IMR-90 (cell line): ENCODE measurements around the gene RHOF. TPM values are rescaled to one million over a fixed set of nuclear protein-coding genes. Genes with fewer than 3 reads are reported as not detected.

Experiments used
- ATAC-seq: fragments of 200-7000 bp; cut with Tn5 transposase; 2 replicates; pipeline ENCODE4 v1.9.1; 2020; ENCODE audit warnings: low read depth, mild to moderate bottlenecking, moderate library complexity
- BruUV-seq: library from RNA; stranded (reverse); fragments of 400-500 nt; replicated peaks from 2 replicates; lab custom pipeline; 2021; lab: Mats Ljungman, UMichigan
- CTCF ChIA-PET: fragments of 300-600 bp; formaldehyde crosslinking; extraction: SDS; loops from one replicate; lab custom pipeline; 2021; ENCODE audit warnings: antibody characterized with exemption; lab: Yijun Ruan, JAX
- POLR2A ChIA-PET: fragments of 300-600 bp; sonication (Branson Sonifier 250); formaldehyde crosslinking; loops from one replicate; lab custom pipeline; 2022; ENCODE audit warnings: antibody characterized with exemption; ENCODE audit not compliant: unreplicated experiment; lab: Charles Lee
- DNase-seq: peaks from one replicate; pipeline ENCODE4 v3.0.0; 2013
- H2AFZ ChIP-seq: replicated peaks from 2 replicates; pipeline ENCODE3; 2013; ENCODE audit warnings: low read length, mild to moderate bottlenecking; ENCODE audit not compliant: poor library complexity
- H2AK5ac ChIP-seq: 2 replicates; pipeline ENCODE4 v1.6.1; 2013; ENCODE audit warnings: low read depth, low read length, inconsistent platforms
- H2AK9ac ChIP-seq: replicated peaks from 2 replicates; pipeline ENCODE3; 2013; ENCODE audit warnings: mild to moderate bottlenecking, low read depth, low read length, moderate library complexity; ENCODE audit not compliant: poor library complexity
- H2BK120ac ChIP-seq: 2 replicates; pipeline ENCODE4 v1.6.1; 2013; ENCODE audit warnings: low read depth, low read length, inconsistent platforms
- H2BK15ac ChIP-seq: 3 replicates; pipeline ENCODE4 v1.6.1; 2013; ENCODE audit warnings: low read depth, low read length, inconsistent platforms
- H2BK20ac ChIP-seq: 2 replicates; pipeline ENCODE4 v1.6.1; 2013; ENCODE audit warnings: low read depth, mild to moderate bottlenecking, inconsistent platforms, low read length, moderate library complexity
- H2BK5ac ChIP-seq: 2 replicates; pipeline ENCODE4 v1.6.1; 2013; ENCODE audit warnings: mild to moderate bottlenecking, low read depth, low read length, inconsistent platforms; ENCODE audit not compliant: poor library complexity, severe bottlenecking
- H3K14ac ChIP-seq: replicated peaks from 2 replicates; pipeline ENCODE4 v1.6.1; 2013; ENCODE audit warnings: low read depth, low read length, inconsistent platforms
- H3K18ac ChIP-seq: 2 replicates; pipeline ENCODE4 v1.6.1; 2013; ENCODE audit warnings: low read depth, low read length, control low read depth
- H3K23ac ChIP-seq: 2 replicates; pipeline ENCODE4 v1.6.1; 2013; ENCODE audit warnings: low read depth, low read length, inconsistent platforms
- H3K27ac ChIP-seq: 2 replicates; pipeline ENCODE4 v1.5.1; 2013; ENCODE audit warnings: mild to moderate bottlenecking, control low read depth, low read length; ENCODE audit not compliant: insufficient read depth
- H3K27me3 ChIP-seq: 2 replicates; pipeline ENCODE4 v1.6.1; 2013; ENCODE audit warnings: low read length; ENCODE audit not compliant: control insufficient read depth, insufficient read depth
- H3K36me3 ChIP-seq: 2 replicates; pipeline ENCODE4 v1.6.1; 2013; ENCODE audit warnings: low read length, mixed read lengths; ENCODE audit not compliant: control insufficient read depth, insufficient read depth
- H3K4ac ChIP-seq: 2 replicates; pipeline ENCODE4 v1.6.1; 2013; ENCODE audit warnings: low read depth, low read length, inconsistent platforms
- H3K4me1 ChIP-seq: 2 replicates; pipeline ENCODE4 v1.6.1; 2013; ENCODE audit warnings: low read length, mixed read lengths; ENCODE audit not compliant: control insufficient read depth, insufficient read depth
- H3K4me2 ChIP-seq: 2 replicates; pipeline ENCODE4 v1.6.1; 2013; ENCODE audit warnings: low read depth, mild to moderate bottlenecking, control low read depth, low read length, moderate library complexity
- H3K4me3 ChIP-seq: 2 replicates; pipeline ENCODE4 v1.5.1; 2013; ENCODE audit warnings: low read depth, mild to moderate bottlenecking, control low read depth, low read length, moderate library complexity; ENCODE audit not compliant: insufficient read depth
- H3K56ac ChIP-seq: 2 replicates; pipeline ENCODE4 v1.6.1; 2013; ENCODE audit warnings: low read length, inconsistent platforms; ENCODE audit not compliant: insufficient read depth; ENCODE audit errors: extremely low read depth
- H3K79me1 ChIP-seq, 2 experiments: 2 replicates each; pipeline ENCODE4 v1.6.1; 2013; ENCODE audit warnings: low read length in 2 of 2, inconsistent platforms in 1 of 2, low read depth in 1 of 2
- H3K9ac ChIP-seq: 2 replicates; pipeline ENCODE4 v1.6.1; 2013; ENCODE audit warnings: low read depth, low read length, control low read depth
- H3K9me1 ChIP-seq: 2 replicates; pipeline ENCODE4 v1.6.1; 2013; ENCODE audit warnings: low read length, inconsistent platforms; ENCODE audit not compliant: insufficient read depth
- H3K9me3 ChIP-seq: 2 replicates; pipeline ENCODE4 v1.6.1; 2013; ENCODE audit warnings: low read length; ENCODE audit not compliant: control insufficient read depth, insufficient read depth
- H4K20me1 ChIP-seq: 2 replicates; pipeline ENCODE4 v1.6.1; 2013; ENCODE audit warnings: low read length, inconsistent platforms; ENCODE audit not compliant: insufficient read depth
- H4K5ac ChIP-seq: 2 replicates; pipeline ENCODE4 v1.6.1; 2013; ENCODE audit warnings: mild to moderate bottlenecking, low read depth, low read length, control low read depth
- H4K8ac ChIP-seq, 2 experiments: 2 replicates each; pipeline ENCODE4 v1.6.1; 2013; ENCODE audit warnings: low read depth in 2 of 2, low read length in 2 of 2, control low read depth in 1 of 2, inconsistent platforms in 1 of 2
- H4K91ac ChIP-seq: 2 replicates; pipeline ENCODE4 v1.6.1; 2013; ENCODE audit warnings: low read depth, low read length, inconsistent platforms; ENCODE audit not compliant: insufficient read depth
- CEBPB ChIP-seq: IDR thresholded peaks from 2 replicates; pipeline ENCODE4 v1.6.1; 2012; ENCODE audit warnings: low read depth, low read length, improper control_type of control experiment
- FOS ChIP-seq: fragments of 150-350 bp; IDR thresholded peaks from 2 replicates; pipeline ENCODE4 v1.6.1; 2016; ENCODE audit warnings: low read depth, low read length
- MAFK ChIP-seq: IDR thresholded peaks from 2 replicates; pipeline ENCODE4 v1.6.1; 2012; ENCODE audit warnings: low read depth, low read length, improper control_type of control experiment
- MXI1 ChIP-seq: IDR thresholded peaks from 2 replicates; pipeline ENCODE4 v1.6.1; 2012; ENCODE audit warnings: low read depth, mild to moderate bottlenecking, low read length, moderate library complexity, borderline replicate concordance
- RAD21 ChIP-seq: IDR thresholded peaks from 2 replicates; pipeline ENCODE4 v1.6.1; 2012; ENCODE audit warnings: low read length, improper control_type of control experiment
- RCOR1 ChIP-seq: IDR thresholded peaks from 2 replicates; pipeline ENCODE4 v1.6.1; 2012; ENCODE audit warnings: mild to moderate bottlenecking, low read length, improper control_type of control experiment; ENCODE audit not compliant: insufficient replicate concordance
- SMC3 ChIP-seq: fragments of 150-350 bp; IDR thresholded peaks from 2 replicates; pipeline ENCODE4 v1.6.1; 2016; ENCODE audit warnings: low read depth, mild to moderate bottlenecking, antibody characterized with exemption, low read length, moderate library complexity
- WGBS, 2 experiments: methylation state at CpG; one replicate each; pipeline versions ENCODE4 v1.1.5 to v1.1.7; 2013; ENCODE audit warnings: missing lambda C conversion rate in 2 of 2; ENCODE audit not compliant: insufficient read length in 1 of 2; ENCODE audit errors: extremely low coverage in 2 of 2; 5-methylcytosine and 5-hydroxymethylcytosine counted together
- dilution Hi-C: fragments of 300-500 bp; cut with HindIII; formaldehyde crosslinking; loops from one replicate; pipeline ENCODE4 v1.14.3; 2018; ENCODE audit warnings: low sequenced_read_pairs; ENCODE audit not compliant: unreplicated experiment
- in situ Hi-C: fragments of 300-500 bp; cut with MboI; formaldehyde crosslinking; loops from 3 replicates; pipeline ENCODE4 v1.14.3; 2019; ENCODE audit warnings: low sequenced_read_pairs, inconsistent platforms, mixed read lengths
- intact Hi-C: fragments of 100-400 bp; cut with micrococcal nuclease; formaldehyde crosslinking; loops from 2 replicates; pipeline ENCODE4 v1.10.0; 2022
- polyA plus RNA-seq, 3 experiments: library from polyadenylated mRNA; depleted of rRNA; stranded (reverse); fragments of >200 nt; gene quantifications; 2 replicates each; pipeline ENCODE4 v1.2.3, GENCODE V29; 2012; ENCODE audit warnings: low replicate concordance in 1 of 3
- total RNA-seq: library from RNA; depleted of rRNA; stranded (reverse); fragments of >200 nt; gene quantifications from 2 replicates; pipeline ENCODE4 v1.2.3, GENCODE V29; 2012
- TF ChIP-seq, protein P1 (sequence below): fragments of 150-350 bp; IDR thresholded peaks from 2 replicates; pipeline ENCODE4 v1.6.1; 2016; ENCODE audit warnings: low read depth, mild to moderate bottlenecking, low read length, moderate library complexity, borderline replicate concordance
- TF ChIP-seq, protein P2 (sequence below): conservative IDR thresholded peaks from 2 replicates; pipeline ENCODE4 v1.5.1; 2012; ENCODE audit warnings: mild to moderate bottlenecking, low read depth, low read length, improper control_type of control experiment

Gene RHOF
- total and polyA plus RNA-seq, 2 of the 4 experiments (the other 2 are of a cell fraction): 3.0 to 5.1 TPM

DNA sequence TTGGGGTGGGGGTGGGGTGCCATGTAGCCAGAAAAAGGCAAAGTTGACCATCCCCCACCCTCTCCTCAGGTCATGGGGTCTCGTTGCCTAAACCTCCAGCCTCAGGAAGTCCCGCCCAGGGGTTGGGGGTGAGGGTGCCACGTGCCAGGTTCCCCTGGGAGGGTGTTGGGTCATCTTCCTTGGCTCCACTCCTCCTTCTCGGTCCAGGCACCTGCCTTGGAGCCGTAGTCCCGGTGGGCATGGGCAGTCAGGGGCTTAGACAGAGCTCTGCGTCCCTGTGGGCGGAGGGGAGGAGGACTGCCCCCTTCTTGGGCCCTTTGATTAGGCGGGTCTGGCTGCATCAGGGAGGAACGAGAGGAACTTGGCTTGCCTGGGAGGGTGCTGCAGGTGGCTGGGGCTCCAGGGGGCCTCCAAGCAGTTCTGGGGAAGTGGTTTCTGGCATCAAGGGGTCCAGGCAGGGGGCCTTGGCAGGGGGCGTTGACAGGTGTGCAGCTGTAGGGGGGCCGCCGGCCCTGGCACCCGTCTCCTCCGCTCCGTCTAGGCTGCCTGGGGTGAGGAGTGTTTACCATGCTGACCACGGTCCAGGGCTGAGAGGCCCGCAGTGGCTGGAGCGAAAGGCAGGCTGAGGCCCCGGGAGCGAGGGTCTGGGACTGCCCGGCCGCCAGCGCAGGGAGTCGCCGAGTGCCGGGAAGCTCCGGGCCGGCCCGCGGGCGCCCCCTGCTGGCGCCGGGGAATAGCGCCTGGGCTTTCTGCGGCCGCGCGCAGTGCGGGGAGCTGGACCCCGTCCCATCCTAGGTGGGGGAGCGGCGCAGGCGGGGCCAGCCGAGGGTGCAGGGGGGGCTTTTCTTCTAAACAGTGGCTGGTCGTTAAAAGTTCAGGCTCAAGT lies 18.2 kb upstream of the RHOF start:
- TF ChIP-seq RCOR1: no peak
- TF ChIP-seq FOS: no peak
- TF ChIP-seq RAD21: peak; percentile 88
- peak; percentile 8; the same call in 1 of the 2 replicates for TF ChIP-seq CEBPB
- no peak for TF ChIP-seq MAFK
- TF ChIP-seq SMC3: peak; percentile 78
- TF ChIP-seq, protein P1, sequence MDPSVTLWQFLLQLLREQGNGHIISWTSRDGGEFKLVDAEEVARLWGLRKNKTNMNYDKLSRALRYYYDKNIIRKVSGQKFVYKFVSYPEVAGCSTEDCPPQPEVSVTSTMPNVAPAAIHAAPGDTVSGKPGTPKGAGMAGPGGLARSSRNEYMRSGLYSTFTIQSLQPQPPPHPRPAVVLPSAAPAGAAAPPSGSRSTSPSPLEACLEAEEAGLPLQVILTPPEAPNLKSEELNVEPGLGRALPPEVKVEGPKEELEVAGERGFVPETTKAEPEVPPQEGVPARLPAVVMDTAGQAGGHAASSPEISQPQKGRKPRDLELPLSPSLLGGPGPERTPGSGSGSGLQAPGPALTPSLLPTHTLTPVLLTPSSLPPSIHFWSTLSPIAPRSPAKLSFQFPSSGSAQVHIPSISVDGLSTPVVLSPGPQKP: no peak
- TF ChIP-seq MXI1: peak; percentile 54; the same call in 1 of the 2 replicates
- TF ChIP-seq, protein P2, sequence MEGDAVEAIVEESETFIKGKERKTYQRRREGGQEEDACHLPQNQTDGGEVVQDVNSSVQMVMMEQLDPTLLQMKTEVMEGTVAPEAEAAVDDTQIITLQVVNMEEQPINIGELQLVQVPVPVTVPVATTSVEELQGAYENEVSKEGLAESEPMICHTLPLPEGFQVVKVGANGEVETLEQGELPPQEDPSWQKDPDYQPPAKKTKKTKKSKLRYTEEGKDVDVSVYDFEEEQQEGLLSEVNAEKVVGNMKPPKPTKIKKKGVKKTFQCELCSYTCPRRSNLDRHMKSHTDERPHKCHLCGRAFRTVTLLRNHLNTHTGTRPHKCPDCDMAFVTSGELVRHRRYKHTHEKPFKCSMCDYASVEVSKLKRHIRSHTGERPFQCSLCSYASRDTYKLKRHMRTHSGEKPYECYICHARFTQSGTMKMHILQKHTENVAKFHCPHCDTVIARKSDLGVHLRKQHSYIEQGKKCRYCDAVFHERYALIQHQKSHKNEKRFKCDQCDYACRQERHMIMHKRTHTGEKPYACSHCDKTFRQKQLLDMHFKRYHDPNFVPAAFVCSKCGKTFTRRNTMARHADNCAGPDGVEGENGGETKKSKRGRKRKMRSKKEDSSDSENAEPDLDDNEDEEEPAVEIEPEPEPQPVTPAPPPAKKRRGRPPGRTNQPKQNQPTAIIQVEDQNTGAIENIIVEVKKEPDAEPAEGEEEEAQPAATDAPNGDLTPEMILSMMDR: peak; percentile 94
- in situ Hi-C loops (no loop called here), intact Hi-C loops (loop anchor here (1.0 kb wide), 3 partner anchors 16 to 77 kb away; partner anchors contain the start of gene PSMD9), dilution Hi-C loops (no loop called here)
- peak overlapping the region; percentile 13; the same call in 1 of the 2 replicates for H2BK120ac ChIP-seq
- ChIA-PET POLR2A (interaction anchor here (0.6 to 2.4 kb wide), 6 partner anchors 8 to 233 kb away, joined by 3 to 20 read pairs (median 4); partner anchors contain the start of genes RHOF and SETD1B), CTCF (interaction anchor here (0.7 to 4.1 kb wide), 9 partner anchors 9 to 104 kb away, joined by 3 to 49 read pairs (median 3); partner anchors contain the start of genes RHOF and TMEM120B)
- peak overlapping the region; percentile 58 for H3K27ac ChIP-seq
- H3K9me3 ChIP-seq: no peaks in the 10 kb centered on the region
- H3K27me3 ChIP-seq: no peaks in the 10 kb centered on the region
- H3K4ac ChIP-seq: peak overlapping the region; percentile 71
- peak overlapping the region; percentile 53 for H2BK5ac ChIP-seq
- H2BK15ac ChIP-seq: no peak overlapping the region
- peak overlapping the region; percentile 20 for H2AK5ac ChIP-seq
- no TSS peak for BruUV-seq
- peaks cover 19% of the 10 kb centered on the region for H3K4me1 ChIP-seq
- no peak overlapping the region for H2BK20ac ChIP-seq
- ATAC-seq: peak; percentile 86
- peaks cover 56% of the 10 kb centered on the region for H4K20me1 ChIP-seq
- WGBS, 2 experiments: 30% methylated on average over 6 of the region's 46 CpGs; no CpG with 5 or more reads in 1 of the 2 experiments
- DNase-seq: peak; percentile 66
- H3K79me1 ChIP-seq: peaks cover 36 to 75% of the 10 kb centered on the region in 2 experiments
- H4K91ac ChIP-seq: peak overlapping the region; percentile 53
- no peak overlapping the region for H3K18ac ChIP-seq
- peaks cover 60% of the 10 kb centered on the region for H3K36me3 ChIP-seq
- H2AFZ ChIP-seq: peak overlapping the region; percentile 81
- peak overlapping the region; percentile 50 for H3K4me3 ChIP-seq
- H3K14ac ChIP-seq: peak overlapping the region; percentile 13; the same call in 1 of the 2 replicates
- H3K9ac ChIP-seq: peak overlapping the region; percentile 39
- H4K8ac ChIP-seq: peak overlapping the region in 1 of 2 experiments; percentile 24; a peak in 1 of 4 replicates
- H3K23ac ChIP-seq: peak overlapping the region; percentile 41
- H3K56ac ChIP-seq: peak overlapping the region; percentile 21; the same call in 1 of the 2 replicates
- peak overlapping the region; percentile 94 for H2AK9ac ChIP-seq
- no peaks in the 10 kb centered on the region for H3K9me1 ChIP-seq
- H3K4me2 ChIP-seq: peak overlapping the region; percentile 88
- no peak overlapping the region for H4K5ac ChIP-seq
